GM21723 (cell line): Measurements from ENCODE around the gene ADARB2.

Experiments
- ATAC-seq: cut with Tn5 transposase; IDR thresholded peaks from one replicate; pipeline ENCODE4 v1.9.1; 2021; ENCODE audit warnings: mild to moderate bottlenecking, moderate library complexity; ENCODE audit not compliant: unreplicated experiment

Gene ADARB2

GRCh38 chr10:1573981-1574380 is 163.3 kb downstream of the ADARB2 start:
- no peak for ATAC-seq

GRCh38 chr10:1573334-1573969 is 163.9 kb downstream of the ADARB2 start:
- ATAC-seq, result no peak

DNA sequence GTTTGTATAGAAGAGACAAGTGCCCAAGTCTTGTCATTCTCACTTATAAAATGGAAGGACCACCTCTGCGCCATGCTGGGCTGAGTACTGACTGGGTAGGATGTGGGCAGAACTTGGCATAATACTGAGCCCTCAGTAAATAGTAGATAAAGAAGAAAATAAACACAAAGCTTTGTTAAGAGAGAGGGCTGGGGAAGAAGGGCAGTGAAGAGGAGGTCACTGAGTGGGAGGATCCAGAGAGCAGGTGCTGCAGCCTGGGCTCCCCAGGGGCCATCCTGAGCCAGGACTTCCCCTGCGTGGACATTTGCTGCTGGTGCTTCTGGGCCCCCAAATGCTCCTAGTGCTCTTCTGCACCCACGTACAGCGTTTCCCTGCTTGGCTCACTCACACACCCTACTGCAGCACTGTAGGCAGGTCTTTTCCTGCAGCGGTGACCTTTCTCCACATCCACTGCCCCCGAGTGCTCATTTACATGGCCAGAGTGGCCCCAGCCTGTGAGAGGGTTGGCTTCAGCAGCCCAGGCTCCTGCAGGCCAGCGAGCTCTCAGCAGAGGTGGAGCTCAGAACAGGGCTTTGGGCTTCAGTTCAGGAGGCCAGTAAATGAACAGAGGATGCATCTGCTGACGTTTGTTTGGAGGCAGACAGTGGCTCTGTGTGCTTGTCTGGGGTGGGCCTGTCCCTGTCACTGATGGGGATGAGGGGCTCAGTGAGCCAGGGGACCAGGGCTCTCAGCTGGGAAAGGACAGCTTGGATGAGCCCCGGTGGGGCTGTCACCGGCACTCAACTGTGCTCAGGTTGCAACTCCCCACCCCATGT is 164.6 kb downstream of the ADARB2 start:
- ATAC-seq, result no peak

DNA sequence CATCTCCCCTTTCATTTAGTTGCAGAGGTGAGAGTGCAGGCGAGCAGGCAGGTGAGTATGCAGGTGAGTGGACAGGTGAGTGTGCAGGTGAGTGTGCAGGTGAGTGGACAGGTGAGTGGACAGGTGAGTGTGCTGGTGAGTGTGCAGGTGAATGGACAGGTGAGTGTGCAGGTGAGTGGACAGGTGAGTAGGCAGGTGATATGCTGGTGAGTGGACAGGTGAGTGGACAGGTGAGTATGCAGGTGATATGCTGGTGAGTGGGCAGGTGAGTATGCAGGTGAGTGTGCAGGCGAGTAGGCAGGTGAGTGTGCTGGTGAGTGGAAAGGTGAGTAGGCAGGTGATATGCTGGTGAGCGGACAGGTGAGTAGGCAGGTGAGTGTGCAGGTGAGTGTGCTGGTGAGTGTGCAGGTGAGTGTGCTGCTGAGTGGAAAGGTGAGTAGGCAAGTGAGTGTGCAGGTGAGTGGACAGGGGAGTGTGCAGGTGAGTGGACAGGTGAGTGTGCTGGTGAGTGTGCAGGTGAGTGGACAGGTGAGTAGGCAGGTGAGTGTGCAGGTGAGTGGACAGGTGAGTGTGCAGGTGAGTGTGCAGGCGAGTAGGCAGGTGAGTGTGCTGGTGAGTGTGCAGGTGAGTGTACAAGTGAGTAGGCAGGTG is 165.6 kb downstream of the ADARB2 start:
- ATAC-seq, result no peak

DNA sequence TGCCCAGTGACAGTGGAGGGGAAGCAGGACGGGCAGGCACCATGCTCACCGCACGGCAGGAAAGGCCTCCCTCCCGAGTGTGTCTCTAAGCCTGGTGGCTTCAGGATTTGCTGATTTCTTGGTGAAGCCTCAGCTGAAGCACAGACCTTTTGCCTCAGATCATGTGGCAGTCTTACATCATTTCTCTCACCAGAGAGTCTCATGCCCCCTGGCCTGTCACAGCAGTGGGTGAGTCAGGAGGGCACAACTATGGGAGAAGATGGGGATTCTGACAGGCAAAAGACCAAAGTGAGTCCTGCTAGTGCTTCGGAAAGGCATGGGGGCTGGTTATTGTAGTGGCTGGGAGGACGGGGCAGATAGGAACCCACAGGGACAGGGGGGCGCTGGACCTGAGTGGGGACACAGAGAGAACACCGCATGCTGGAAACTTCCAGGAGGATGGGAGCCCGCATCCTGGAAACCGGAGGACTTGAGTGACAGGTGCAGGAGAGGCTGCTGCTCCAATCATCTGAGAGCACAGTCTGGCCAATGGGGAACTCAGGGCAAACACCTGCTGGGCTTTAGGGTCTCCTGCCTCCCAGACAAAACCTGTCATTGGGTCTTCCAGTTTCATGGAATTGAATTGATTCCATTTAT is 166.8 kb downstream of the ADARB2 start:
- no peak for ATAC-seq

- no peak for ATAC-seq
Measured at GRCh38 chr10:1569208-1569607, 168.1 kb downstream of the ADARB2 start.

DNA sequence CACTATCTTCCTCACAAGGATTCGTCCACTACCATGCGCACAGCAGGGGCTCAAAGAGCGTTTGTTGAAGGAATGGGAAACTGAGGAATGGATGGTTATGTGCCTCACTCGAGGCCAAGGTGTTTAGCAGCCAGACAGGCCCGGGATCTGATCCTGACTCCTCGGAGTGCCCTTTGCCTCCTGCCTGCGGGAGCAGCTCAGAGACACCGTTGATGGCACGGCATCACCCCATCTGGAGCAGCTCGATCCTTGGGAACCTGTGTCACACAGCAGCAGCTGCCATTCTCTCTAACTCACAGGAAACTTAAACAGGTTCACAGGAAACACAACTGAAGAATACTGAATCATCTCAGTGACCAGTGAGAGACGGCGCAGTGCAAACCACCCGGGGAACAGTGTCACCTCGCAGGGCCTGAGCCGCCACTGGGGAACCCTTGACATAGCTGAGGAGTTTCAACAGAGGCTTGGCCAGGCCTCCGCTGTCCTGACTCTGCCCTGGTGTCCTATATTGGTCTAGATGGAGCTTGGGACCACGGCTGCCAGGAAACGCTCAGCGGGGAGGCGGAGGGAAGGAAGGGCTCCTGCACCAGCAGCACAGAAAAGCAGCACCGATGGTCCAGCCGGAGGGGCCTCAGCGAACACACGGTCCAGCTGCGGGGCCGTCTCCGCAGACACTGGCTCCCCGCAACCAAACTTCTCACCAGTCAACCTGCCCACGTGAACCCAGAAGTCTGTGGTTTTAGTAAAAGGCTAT is 169.4 kb downstream of the ADARB2 start:
- no peak for ATAC-seq

- no peak for ATAC-seq
Measured at GRCh38 chr10:1567152-1567551, 170.2 kb downstream of the ADARB2 start.

DNA sequence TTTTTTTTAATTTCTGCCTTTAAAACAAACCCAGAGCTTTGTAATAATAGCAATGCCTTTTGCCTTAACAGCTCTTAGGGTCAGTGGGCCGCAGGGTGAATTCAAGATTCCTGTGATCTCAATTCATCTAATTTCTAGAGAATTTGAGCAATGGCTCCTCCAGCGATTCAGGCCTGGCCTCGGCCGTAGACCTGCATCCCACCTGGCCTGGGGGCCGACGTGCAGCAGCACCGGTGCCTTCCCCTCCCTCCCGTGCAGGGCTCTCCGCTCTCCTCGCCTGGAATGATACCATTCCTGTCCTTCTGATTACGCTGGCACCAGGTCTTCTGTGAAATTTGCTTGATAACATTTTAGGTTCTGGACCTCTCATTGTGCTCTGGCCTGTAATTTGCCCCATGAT is 172.5 kb downstream of the ADARB2 start:
- no peak for ATAC-seq

DNA sequence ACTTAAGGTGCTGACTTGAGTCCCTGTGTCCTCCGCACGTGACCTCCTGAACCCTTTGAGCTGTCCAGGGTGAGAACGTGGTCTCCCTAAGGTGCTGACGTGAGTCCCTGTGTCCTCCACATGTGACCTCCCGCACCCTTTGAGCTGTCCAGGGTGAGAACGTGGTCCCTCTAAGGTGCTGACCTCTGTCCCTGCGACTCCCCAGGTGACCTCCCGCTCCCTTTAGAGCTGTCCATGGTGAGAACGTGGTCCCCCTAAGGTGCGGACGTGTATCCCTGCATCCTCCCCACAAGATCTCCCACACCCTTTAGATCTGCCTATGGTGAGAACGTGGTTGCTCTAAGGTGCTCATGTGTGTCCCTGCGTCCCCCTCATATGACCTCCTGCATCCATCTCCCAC is 174.3 kb downstream of the ADARB2 start:
- ATAC-seq, result no peak

- ATAC-seq, result no peak
Measured at GRCh38 chr10:1561731-1562337, 175.5 kb downstream of the ADARB2 start.

DNA sequence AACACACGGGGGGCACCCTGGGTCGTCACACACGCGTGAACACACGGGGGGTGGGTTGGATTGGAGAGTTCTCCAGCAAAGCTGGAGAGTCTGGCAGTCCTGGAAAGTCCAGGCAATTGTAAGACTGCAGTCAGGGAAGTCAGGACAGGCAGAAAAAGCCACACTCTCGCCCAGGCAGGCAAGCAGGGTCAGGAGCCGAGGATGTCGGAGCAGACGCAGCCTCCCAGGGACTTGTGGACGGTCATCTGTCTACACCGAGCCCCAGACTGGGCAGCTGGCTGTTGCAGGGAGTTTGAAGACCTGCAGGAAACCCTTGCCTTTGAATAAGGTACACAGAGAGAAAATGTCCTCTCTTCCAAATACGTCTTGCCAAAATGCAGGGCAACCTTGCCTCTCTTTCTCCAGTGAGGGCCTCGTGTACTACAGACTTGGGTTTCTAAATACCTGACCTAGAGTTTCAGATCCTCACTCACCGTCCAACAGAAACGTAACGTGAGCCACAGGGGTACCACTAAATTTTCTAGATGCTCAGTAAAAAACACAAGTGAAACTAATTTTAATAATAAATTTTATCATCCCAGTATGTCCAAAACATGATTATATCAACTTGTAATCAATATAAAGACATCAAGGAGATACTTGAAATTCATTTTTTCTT is 176.7 kb downstream of the ADARB2 start:
- no peak for ATAC-seq

DNA sequence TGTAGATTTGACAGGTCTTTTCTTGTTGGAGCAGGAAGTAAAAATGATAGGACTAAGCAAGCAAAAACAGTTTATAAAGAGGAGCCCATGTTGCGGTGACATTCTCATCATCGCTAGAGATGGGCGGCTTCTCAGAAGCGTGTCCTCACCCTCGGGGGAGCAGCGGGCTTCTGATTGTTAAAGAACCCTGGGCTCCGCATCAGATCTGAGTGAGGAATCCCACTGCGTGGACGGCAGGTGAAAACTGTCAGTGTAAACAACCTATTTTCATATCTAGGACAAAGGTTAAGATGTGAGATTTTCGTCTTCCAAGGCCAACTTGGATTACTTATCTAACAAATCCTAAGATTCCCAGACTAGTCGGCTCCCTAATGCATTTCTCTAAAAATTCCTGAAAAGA is 177.6 kb downstream of the ADARB2 start:
- no peak for ATAC-seq

DNA sequence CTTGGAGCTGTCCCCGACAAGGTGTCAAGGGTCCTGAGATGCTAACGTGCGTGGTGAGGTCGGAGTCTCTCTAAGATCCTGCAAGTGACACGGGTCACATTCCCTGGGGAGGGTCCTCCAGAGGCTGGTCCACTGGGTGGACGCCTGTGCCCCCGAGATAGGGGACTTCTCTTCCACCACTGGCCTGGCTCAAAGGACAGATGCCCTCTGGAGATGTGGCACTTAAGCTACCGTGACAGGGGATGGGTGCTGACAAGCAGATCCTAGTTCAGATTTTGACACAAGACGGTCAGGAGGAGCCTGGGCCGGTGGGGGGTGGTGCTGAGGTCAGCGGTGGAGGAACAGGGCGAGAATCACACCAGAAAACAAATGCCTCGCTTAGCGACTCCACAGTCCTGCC is 178.0 kb downstream of the ADARB2 start:
- ATAC-seq, result no peak

DNA sequence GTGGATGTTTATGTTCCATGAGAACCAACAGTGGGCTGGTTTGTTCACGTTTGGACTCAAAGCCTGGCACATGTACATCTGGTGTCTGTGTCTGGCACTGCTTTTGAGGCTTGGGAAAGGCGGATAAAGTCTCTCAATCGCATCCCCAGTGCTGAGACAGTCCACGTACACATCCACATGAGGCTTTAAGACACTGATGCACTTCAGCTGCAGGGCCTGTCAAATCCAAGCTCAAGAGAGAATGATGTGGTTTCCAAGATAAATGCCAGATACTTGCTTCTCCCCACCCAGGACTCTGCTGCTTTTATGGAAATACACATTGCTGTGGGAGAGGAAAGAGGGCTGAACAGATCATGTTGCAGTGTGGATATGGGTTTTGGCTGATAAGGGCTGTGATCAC is 178.4 kb downstream of the ADARB2 start:
- ATAC-seq, result no peak

- no peak for ATAC-seq
Measured at GRCh38 chr10:1557081-1557480, 180.2 kb downstream of the ADARB2 start.

GRCh38 chr10:1556496-1556895 is 180.8 kb downstream of the ADARB2 start:
- ATAC-seq, result no peak

GRCh38 chr10:1553951-1554350 is 183.4 kb downstream of the ADARB2 start:
- no peak for ATAC-seq

GRCh38 chr10:1552881-1553670 is 184.2 kb downstream of the ADARB2 start:
- no peak for ATAC-seq
